Measurements from ENCODE around the gene TUBGCP6.

Gene TUBGCP6

GRCh38 chr22:50189849-50190181, 55.0 kb downstream of the TUBGCP6 start:
- peaks cover 15% of the 10 kb centered on the region for H3K36me3 Mint-ChIP-seq (ENCODE audit: low read depth)
- peaks cover 58% of the 10 kb centered on the region for H3K4me1 Mint-ChIP-seq
- H3K9me3 Mint-ChIP-seq: no peaks in the 10 kb centered on the region
- peak overlapping the region; percentile 94 for H3K27ac Mint-ChIP-seq
- ATAC-seq (peak; percentile 1), DNase-seq (no peak)
- peak overlapping the region; percentile 42 for H3K4me3 Mint-ChIP-seq
- no peaks in the 10 kb centered on the region for H3K27me3 Mint-ChIP-seq

DNA sequence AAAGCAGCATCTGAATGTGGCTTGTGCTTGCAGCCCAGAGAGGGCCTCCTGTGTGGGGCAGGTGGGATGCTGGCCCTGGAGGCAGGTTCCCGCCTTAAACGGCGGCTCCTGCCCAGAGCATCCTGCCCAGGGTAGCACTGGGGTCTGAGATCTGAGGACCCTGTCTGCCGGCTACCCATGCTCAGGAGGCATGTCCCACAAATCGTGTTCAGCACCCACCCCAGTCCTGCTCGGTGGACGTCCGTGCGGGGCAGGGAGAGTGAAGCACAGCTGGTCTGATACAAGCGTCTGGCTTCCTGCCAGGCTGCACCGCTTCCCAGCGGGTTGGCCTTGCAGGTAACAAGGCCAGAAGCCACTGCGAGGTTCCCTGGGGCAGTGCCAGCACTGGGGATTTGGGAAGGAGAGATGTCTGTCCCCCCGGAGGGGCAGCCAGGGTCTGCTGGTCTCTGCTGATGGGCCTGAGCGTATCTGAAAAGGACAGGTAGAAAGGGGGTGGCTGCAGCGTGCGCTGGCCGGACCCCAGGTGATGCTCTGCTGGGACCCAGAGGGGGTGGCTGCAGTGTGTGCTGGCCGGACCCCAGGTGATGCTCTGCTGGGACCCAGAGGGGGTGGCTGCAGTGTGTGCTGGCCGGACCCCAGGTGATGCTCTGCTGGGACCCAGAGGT, 55.5 kb downstream of the TUBGCP6 start:
- ATAC-seq (no peak), DNase-seq (no peak)
- Mint-ChIP-seq H3K36me3 (ENCODE audit: low read depth) (peaks cover 15% of the 10 kb centered on the region), H3K4me3 (peak overlapping the region; percentile 42), H3K27me3 (no peaks in the 10 kb centered on the region), H3K27ac (peak overlapping the region; percentile 63), H3K4me1 (peaks cover 62% of the 10 kb centered on the region), H3K9me3 (no peaks in the 10 kb centered on the region)

GRCh38 chr22:50188356-50188755, 56.5 kb downstream of the TUBGCP6 start:
- Mint-ChIP-seq H3K9me3 (no peaks in the 10 kb centered on the region), H3K4me3 (no peak overlapping the region), H3K36me3 (ENCODE audit: low read depth) (peaks cover 15% of the 10 kb centered on the region), H3K4me1 (peaks cover 62% of the 10 kb centered on the region), H3K27ac (no peak overlapping the region), H3K27me3 (no peaks in the 10 kb centered on the region)
- DNase-seq (no peak), ATAC-seq (no peak)

DNA sequence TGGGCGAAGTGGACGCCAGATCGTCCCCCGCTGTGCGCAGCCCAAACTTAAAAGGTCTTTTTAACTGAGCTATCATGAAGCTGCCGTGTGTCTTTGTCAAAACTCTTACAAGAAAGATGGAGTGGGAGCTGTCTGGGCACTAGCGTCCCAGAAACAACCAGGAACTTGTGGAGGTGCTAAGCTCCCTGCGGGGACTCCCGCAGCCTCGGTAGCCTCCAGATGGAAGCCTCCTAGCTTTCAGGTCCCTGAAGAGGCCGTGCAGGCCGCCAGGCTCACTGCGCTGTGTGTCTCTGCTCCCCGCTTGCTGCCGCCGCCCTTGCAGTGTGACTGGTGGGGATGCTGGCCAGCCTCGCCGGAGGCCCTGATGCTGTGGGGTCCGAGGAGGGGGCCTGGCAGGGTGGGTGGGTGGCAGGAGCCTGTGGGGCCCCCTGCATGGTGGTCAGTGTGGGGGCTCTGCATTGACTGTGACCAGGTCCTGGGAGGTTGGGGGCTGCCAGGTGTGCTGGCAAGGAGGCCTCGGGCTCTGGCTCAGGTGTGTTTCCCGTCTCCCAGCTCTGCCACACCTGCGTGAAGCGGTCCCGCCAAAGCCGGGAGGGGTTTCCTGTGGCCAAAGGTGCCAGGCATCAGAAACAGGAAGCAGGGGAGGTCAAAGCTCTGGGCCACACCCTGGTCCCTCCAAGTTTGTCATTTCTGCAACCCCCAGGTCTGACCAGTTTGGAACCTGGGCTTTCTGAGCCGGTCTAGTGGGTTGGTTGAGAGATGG, 57.9 kb downstream of the TUBGCP6 start:
- Mint-ChIP-seq H3K27ac (peak overlapping the region; percentile 96), H3K9me3 (no peaks in the 10 kb centered on the region), H3K36me3 (ENCODE audit: low read depth) (peaks cover 10% of the 10 kb centered on the region), H3K4me1 (peaks cover 50% of the 10 kb centered on the region), H3K27me3 (no peaks in the 10 kb centered on the region), H3K4me3 (peak overlapping the region; percentile 95)
- DNase-seq (no peak), ATAC-seq (no peak)

DNA sequence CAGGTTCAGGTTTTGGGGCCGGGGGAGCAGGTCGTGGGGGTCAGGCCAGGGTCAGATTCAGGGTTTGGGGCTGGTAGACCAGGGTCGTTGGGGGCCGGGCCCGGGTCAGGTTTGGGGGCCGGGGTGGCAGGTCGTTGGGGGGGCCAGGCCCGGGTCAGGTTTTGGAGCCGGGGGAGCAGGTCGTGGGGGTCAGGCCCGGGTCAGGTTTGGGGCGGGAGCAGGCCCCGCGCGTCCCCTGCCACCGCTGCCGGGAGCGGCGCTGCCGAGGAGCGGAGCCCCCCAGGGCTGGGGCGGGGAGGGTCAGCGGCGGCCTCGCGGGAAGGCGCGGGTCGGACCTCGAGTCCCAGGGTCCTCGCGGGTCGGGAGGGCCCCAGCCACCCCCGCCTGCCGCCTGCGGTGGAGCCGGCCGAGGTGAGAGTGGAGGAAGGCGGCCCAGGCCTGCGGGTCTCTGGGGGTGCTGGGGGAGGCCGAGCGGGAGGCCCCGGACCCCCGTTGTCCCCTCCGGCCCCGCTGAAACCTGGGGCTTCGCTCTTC, 58.6 kb downstream of the TUBGCP6 start:
- Mint-ChIP-seq H3K27me3 (no peaks in the 10 kb centered on the region), H3K9me3 (no peaks in the 10 kb centered on the region), H3K4me1 (peaks cover 43% of the 10 kb centered on the region), H3K4me3 (peak overlapping the region; percentile 95), H3K27ac (peak overlapping the region; percentile 96), H3K36me3 (ENCODE audit: low read depth) (peaks cover 4% of the 10 kb centered on the region)
- no peak for ATAC-seq
- DNase-seq: no peak

DNA sequence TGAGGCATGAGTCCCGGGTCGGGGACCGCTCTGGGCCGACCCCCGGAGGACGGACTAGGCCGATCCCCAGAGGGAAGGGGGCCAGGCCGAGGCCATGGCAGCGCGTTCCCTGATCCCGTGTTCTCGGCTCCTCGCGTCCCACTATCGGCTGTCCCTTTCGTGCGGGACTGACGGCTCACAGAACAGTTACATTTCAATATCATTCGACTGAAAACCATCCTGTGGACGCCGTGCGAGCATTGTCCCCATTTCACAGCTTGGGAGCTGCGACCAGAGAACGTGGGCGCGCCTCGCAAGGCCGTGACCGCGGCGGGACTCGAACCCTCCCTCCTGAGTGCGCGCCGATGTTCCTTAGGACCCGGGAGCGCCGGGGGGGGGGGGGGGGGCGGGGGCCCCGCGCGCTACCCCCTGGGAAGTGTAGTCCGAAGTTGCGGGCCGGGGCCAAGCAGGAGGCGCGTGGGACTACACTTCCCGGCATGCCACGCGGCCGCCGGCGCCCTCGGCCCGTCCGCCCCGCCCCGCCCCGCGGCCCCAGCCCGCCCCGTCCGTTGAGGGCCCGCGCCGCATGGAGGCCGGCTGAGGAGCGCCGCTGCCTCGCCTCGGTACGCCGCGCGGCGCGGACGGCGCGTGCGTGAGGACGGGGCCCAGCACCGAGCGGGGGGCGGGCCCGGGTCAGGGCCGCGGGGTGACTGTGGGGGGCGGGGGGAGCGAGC, 59.3 kb downstream of the TUBGCP6 start, which contains the start of gene TRABD:
TSS of gene TRABD (plus strand) at position 539 of the 713 bp plus-strand sequence. CDS start 7,148 bp downstream, outside the sequence.
- Mint-ChIP-seq H3K27me3 (no peaks in the 10 kb centered on the region), H3K27ac (peak within 1 kb of the TSS; percentile 96), H3K4me3 (peak within 1 kb of the TSS; percentile 95), H3K36me3 (ENCODE audit: low read depth) (peaks cover 4% of the 10 kb centered on the region), H3K9me3 (no peaks in the 10 kb centered on the region), H3K4me1 (peaks cover 36% of the 10 kb centered on the region)
- DNase-seq: peak; percentile 91
- ATAC-seq: peak; percentile 75

DNA sequence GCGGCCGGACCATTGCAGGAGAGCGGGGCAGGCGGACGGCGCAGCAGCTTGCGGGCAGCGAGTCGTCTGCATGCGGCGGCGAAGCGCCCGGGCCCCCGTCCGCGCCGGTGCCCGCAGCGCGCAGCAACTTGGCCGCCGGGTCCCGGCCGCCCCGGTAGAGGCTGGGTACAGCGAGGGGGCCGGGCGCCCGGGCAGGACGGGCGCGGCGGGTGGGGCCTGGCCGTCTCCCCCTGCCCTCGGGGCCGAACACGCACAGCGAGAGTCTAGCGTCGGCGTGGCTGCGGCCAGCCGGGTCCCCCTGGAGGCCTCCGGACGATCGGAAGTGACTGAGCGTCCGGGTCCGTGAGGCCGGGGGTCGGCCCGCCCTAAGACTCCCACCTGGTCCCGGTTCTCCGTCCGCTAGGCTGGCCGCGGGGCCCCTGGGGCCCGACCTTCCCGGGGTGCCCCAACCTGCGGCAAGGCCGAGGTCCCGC, 59.9 kb downstream of the TUBGCP6 start:
- Mint-ChIP-seq H3K36me3 (ENCODE audit: low read depth) (peaks cover 4% of the 10 kb centered on the region), H3K4me3 (peak overlapping the region; percentile 84), H3K4me1 (peaks cover 33% of the 10 kb centered on the region), H3K9me3 (no peaks in the 10 kb centered on the region), H3K27me3 (no peaks in the 10 kb centered on the region), H3K27ac (no peak overlapping the region)
- ATAC-seq: no peak
- DNase-seq: no peak

DNA sequence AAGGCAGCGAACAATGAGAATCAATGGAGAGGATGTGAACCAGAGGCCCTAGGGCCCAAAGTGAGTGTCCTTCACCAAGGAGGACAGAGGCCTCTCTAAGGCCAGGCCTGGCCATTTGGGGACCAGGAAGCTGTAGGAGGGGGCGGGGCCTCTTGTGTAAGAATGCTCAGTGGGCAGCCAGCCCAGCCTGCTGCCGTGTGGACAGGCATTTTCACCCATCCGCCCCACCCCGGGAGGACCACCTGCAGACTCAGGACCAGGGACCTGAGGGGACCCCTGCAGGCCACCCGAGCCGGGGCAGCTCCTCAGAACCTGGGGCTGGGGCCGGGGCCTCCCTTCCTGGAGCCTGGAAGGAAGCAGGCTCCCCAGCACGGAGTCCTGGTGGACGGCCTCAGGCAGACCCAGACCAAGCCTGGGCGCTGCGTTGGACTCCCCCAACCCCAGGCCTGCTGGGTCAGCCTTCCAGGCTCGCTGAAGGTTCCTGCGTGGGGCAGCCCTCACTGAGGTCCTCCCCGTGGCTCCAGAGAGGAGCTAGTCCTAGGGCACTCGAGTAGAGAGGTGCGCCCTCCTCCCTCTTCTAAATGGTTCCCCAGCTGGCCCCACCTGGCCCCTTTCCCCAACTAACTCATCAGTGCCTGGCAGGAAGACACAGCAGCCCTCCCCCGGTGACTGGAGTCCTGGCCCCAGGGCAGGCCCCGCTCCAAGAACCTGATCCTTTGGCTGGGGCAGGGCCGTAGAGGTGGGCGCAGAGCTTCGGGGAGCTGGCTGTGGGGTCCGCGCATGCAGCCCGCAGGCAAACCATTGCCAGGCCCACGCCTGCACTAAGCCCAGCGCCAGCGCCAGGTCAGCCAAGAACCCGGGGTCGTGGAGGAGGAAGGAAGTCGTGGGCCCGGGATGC, 60.6 kb downstream of the TUBGCP6 start:
- Mint-ChIP-seq H3K27ac (no peak overlapping the region), H3K27me3 (no peaks in the 10 kb centered on the region), H3K4me1 (peaks cover 30% of the 10 kb centered on the region), H3K4me3 (peak overlapping the region; percentile 73), H3K9me3 (no peaks in the 10 kb centered on the region), H3K36me3 (ENCODE audit: low read depth) (peaks cover 4% of the 10 kb centered on the region)
- ATAC-seq: no peak
- no peak for DNase-seq

- H3K27ac Mint-ChIP-seq: no peak overlapping the region
- no peaks in the 10 kb centered on the region for H3K9me3 Mint-ChIP-seq
- no peak for ATAC-seq
- no peak for DNase-seq
- H3K27me3 Mint-ChIP-seq: no peaks in the 10 kb centered on the region
- H3K36me3 Mint-ChIP-seq (ENCODE audit: low read depth): peaks cover 4% of the 10 kb centered on the region
- peaks cover 23% of the 10 kb centered on the region for H3K4me1 Mint-ChIP-seq
- peak overlapping the region; percentile 40 for H3K4me3 Mint-ChIP-seq
Measured at GRCh38 chr22:50183141-50183971, 61.5 kb downstream of the TUBGCP6 start.

DNA sequence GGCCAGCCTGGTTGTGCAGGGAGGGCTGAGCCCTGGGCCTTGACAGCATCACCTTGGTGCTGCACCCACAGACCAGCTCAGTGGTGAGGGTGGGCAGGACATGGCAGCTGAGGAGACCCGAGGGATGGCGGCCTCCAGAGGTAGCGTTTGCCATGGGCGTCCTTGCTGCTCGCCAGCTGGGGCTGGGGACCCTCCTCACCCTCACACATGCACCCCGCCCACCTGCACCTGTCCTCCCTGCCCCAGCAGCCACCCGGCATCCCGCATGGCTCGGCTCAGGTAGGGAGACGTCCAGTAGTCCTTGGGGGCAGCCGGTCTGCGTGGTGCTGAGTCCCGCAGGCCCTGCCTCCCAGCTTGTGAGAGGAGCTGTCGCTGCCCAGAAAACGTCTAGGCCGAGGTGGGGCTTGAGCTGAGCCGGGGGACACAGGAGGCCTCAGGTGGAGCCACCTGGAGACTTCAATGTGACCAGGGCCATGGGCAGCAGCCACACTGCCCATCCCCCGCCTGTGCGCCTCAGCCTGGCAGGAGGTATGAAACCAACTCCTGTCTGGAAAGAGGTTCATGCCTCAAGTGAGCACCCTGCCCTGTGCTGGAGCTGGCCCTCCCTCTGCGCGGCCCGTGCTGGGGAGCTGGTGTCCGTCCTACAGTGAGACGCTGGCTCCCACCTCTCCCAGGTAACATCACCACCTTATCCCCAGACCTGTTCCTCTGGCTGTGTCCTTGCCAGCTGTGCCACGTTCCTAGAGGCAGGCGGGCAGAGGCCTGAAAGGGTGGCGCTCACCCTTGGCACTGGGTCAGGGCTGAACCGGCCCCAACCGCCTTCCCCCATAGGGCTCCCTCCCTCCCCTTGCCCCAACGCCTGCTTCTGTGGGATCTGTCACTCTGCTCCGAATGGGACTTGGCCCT, 62.4 kb downstream of the TUBGCP6 start:
- ATAC-seq (no peak), DNase-seq (no peak)
- Mint-ChIP-seq H3K9me3 (no peaks in the 10 kb centered on the region), H3K4me3 (no peak overlapping the region), H3K27me3 (no peaks in the 10 kb centered on the region), H3K27ac (no peak overlapping the region), H3K4me1 (peaks cover 15% of the 10 kb centered on the region), H3K36me3 (ENCODE audit: low read depth) (peaks cover 3% of the 10 kb centered on the region)

- H3K9me3 Mint-ChIP-seq: no peaks in the 10 kb centered on the region
- peaks cover 10% of the 10 kb centered on the region for H3K4me1 Mint-ChIP-seq
- no peak overlapping the region for H3K27ac Mint-ChIP-seq
- no peaks in the 10 kb centered on the region for H3K36me3 Mint-ChIP-seq (ENCODE audit: low read depth)
- H3K4me3 Mint-ChIP-seq: no peak overlapping the region
- DNase-seq (no peak), ATAC-seq (no peak)
- H3K27me3 Mint-ChIP-seq: no peaks in the 10 kb centered on the region
Measured at GRCh38 chr22:50180727-50181521, 63.9 kb downstream of the TUBGCP6 start.

All from activated naive CD8-positive, alpha-beta T cell treated with anti-CD3 and anti-CD28 coated beads, Interleukin-2, amount 50 U/mL, for 24 hours (primary cell).